Measurements from ENCODE around the gene CBR1. TPM values are rescaled to one million over a fixed set of nuclear protein-coding genes. Genes with fewer than 3 reads are reported as not detected.

The CBR1 gene
- total and polyA plus RNA-seq, 2 experiments from 2014 or later: 151 to 179 TPM

DNA sequence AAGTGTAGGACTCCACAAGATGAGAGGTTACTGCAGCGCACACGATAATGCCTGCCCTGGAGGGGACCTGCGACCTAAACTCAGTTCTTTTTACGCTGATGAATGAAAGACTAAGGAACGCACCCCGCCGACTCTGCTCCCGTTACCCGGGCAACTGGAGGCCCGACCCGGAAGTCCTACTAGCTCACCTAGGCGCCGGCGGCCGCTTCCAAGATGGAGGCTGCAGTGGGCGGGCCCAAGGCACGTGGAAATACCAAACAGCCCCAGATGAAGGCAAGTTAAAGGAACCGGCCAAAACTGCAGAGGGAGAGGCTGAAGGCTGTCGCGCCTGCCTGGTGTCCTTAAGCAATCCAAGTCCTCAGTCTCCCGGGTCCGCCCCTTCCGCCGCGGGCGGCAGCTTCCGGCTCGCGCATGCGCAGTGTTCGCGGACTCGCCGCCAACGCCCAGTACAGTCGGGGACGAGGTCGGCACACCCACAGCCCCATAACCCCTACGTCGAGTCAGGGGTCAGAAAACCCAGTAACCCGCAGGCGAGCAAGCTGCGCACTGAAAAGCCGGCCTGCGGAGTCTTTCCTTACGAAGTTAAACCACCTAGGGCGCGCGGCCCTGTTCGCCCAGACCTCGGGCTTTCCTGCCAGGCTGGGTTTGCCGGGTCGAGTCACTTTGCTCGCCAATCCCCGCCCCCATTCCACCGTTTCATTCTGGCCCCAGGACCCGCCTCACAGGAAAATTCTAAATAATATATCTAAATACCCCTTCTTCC is 9.5 kb upstream of the CBR1 start, which contains the start of gene SETD4:
Gene SETD4 (minus strand): TSS at position 368 of the 763 bp plus-strand sequence. CDS start 1,638 bp downstream, outside the sequence.
- WGBS, 2 experiments (ENCODE audit: low coverage in 1 of 2, low lambda C conversion rate in 2 of 2, missing lambda C conversion rate in 2 of 2): 0 to 1% methylated on average over 54 to 56 of the region's 57 CpGs
- no peaks in the 10 kb centered on the region for H4K20me1 ChIP-seq (ENCODE audit: insufficient read depth)
- peak; percentile 96 for DNase-seq
- H3K4me2 ChIP-seq (ENCODE audit: unreplicated experiment): peak within 1 kb of the TSS; percentile 85
- peak within 1 kb of the TSS; percentile 84 for H3K4me3 ChIP-seq
- no peaks in the 10 kb centered on the region for H3F3A ChIP-seq (ENCODE audit: insufficient read depth)
- H3K9me3 ChIP-seq (ENCODE audit: low read depth): no peaks in the 10 kb centered on the region
- no peaks in the 10 kb centered on the region for H3K4me1 ChIP-seq (ENCODE audit: insufficient read depth)
- peaks cover 27% of the 10 kb centered on the region for H3K79me2 ChIP-seq (ENCODE audit: insufficient read depth)
- TF ChIP-seq EZH2phosphoT487 (IDR thresholded peaks at IDR 0.05; ENCODE audit: insufficient read depth, low read depth): no peak
- TF ChIP-seq EZH2 (IDR thresholded peaks at IDR 0.05; ENCODE audit: insufficient read depth, poor library complexity, severe bottlenecking): no peak
- in situ Hi-C loops (cut with MboI): no loop called here
- peak within 1 kb of the TSS; percentile 86 for H3K9ac ChIP-seq
- peak within 1 kb of the TSS; percentile 90 for H2AFZ ChIP-seq
- H3K9me2 ChIP-seq (ENCODE audit: insufficient read depth): no peaks in the 10 kb centered on the region
- H3K27me3 ChIP-seq (replicated peaks; ENCODE audit: insufficient read depth): no peaks in the 10 kb centered on the region
- peaks cover 21% of the 10 kb centered on the region; the same call in 1 of the 2 replicates for H3K36me3 ChIP-seq (ENCODE audit: low read depth)
- H3K27ac ChIP-seq: peak within 1 kb of the TSS; percentile 81

DNA sequence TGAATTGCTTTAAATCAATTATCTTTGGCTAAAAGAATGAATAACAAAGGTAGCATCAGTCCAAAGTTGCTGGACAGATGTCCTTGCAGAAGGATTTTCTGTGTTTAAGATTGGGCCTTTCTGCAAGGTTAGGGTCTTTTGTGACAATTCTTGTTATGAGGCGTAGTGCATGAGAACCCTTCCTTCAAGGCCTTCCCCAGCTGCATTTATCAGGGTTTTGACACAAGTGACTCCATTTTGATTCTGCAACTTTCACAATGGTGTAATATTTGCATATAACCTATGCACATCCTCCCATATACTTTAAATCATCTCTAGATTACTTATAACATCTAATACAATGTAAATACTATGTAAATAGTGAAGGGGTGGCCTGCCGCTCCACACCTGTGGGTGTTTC is 8.4 kb upstream of the CBR1 start:
- Histone ChIP-seq H3K4me2 (ENCODE audit: unreplicated experiment) (no peak overlapping the region), H3F3A (ENCODE audit: insufficient read depth) (no peaks in the 10 kb centered on the region), H3K4me3 (no peak overlapping the region), H3K9ac (no peak overlapping the region), H4K20me1 (ENCODE audit: insufficient read depth) (no peaks in the 10 kb centered on the region), H3K79me2 (ENCODE audit: insufficient read depth) (peaks cover 27% of the 10 kb centered on the region), H3K4me1 (ENCODE audit: insufficient read depth) (no peaks in the 10 kb centered on the region), H2AFZ (peak overlapping the region; percentile 90), H3K27me3 (replicated peaks; ENCODE audit: insufficient read depth) (no peaks in the 10 kb centered on the region), H3K36me3 (ENCODE audit: low read depth) (peaks cover 12% of the 10 kb centered on the region; the same call in 1 of the 2 replicates), H3K27ac (no peak overlapping the region), H3K9me3 (ENCODE audit: low read depth) (no peaks in the 10 kb centered on the region), H3K9me2 (ENCODE audit: insufficient read depth) (no peaks in the 10 kb centered on the region)
- in situ Hi-C loops (cut with MboI): no loop called here
- WGBS, 2 experiments (ENCODE audit: low coverage in 1 of 2, low lambda C conversion rate in 2 of 2, missing lambda C conversion rate in 2 of 2): 91 to 96% methylated on average over 2 of the region's 2 CpGs
- TF ChIP-seq EZH2 (IDR thresholded peaks at IDR 0.05; ENCODE audit: insufficient read depth, poor library complexity, severe bottlenecking) (no peak), EZH2phosphoT487 (IDR thresholded peaks at IDR 0.05; ENCODE audit: insufficient read depth, low read depth) (no peak)
- no peak for DNase-seq

DNA sequence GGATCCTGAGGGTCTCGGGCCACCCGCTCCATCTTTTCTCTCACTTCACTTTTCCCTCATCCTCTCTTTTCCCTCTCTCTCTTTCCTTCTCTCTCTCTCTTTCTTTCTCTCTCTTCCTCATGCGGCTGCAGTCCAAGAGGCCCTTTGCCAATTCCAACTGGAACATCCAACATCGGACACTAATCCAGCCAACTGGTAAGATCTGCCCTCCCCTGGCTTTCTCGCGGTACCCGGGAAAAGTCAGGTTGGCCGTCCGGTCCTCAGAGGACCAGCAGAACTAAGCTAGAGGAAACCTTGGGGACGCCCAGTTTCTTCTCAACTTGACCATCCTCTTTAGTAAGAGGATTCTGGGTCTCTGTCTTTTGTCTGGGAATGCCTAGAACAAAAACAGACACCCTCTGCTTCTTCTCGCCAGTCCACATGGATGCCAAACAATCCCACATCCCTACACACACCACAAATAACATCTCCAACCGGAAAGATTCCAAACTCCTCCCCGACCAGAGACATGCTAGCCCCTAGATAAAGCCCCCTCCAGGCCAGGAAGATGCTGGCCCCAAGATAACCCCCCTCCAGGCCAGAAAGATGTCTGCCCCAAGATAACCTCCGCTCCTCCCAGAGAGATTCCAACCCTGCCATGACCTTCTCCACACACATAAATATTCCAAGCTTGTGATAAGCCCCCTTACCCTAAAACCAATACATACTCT is 6.3 kb upstream of the CBR1 start:
- H3K79me2 ChIP-seq (ENCODE audit: insufficient read depth): peaks cover 10% of the 10 kb centered on the region
- no peak for DNase-seq
- H3K9me2 ChIP-seq (ENCODE audit: insufficient read depth): no peaks in the 10 kb centered on the region
- no peak overlapping the region for H2AFZ ChIP-seq
- H3K36me3 ChIP-seq (ENCODE audit: low read depth): no peaks in the 10 kb centered on the region
- H3F3A ChIP-seq (ENCODE audit: insufficient read depth): no peaks in the 10 kb centered on the region
- WGBS, 2 experiments (ENCODE audit: low coverage in 1 of 2, low lambda C conversion rate in 2 of 2, missing lambda C conversion rate in 2 of 2): 79 to 81% methylated on average over 14 of the region's 14 CpGs
- TF ChIP-seq EZH2phosphoT487 (IDR thresholded peaks at IDR 0.05; ENCODE audit: insufficient read depth, low read depth) (no peak), EZH2 (IDR thresholded peaks at IDR 0.05; ENCODE audit: insufficient read depth, poor library complexity, severe bottlenecking) (no peak)
- H3K4me2 ChIP-seq (ENCODE audit: unreplicated experiment): no peak overlapping the region
- no peaks in the 10 kb centered on the region for H4K20me1 ChIP-seq (ENCODE audit: insufficient read depth)
- no peak overlapping the region for H3K27ac ChIP-seq
- H3K27me3 ChIP-seq (replicated peaks; ENCODE audit: insufficient read depth): no peaks in the 10 kb centered on the region
- in situ Hi-C loops (cut with MboI): no loop called here
- H3K4me1 ChIP-seq (ENCODE audit: insufficient read depth): no peaks in the 10 kb centered on the region
- H3K4me3 ChIP-seq: no peak overlapping the region
- H3K9me3 ChIP-seq (ENCODE audit: low read depth): no peaks in the 10 kb centered on the region
- no peak overlapping the region for H3K9ac ChIP-seq

DNA sequence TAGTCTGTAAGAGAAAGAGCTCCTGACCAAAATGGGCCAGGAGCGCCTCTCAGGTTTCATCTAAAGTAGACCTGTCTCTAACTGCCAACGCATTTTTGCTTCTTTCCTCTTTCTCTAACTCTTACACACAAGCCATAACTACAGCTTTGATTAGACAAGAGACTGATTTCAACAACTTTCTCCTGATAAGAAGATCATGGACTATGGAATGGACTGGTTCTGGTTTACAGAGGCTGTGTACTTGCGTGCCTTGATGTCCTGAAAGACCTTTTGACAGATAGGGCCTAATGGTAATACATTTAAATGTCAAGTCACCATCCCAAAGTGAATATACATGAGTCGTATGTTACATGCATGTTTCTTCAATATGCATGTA is 5.8 kb upstream of the CBR1 start:
- in situ Hi-C loops (cut with MboI): no loop called here
- peaks cover 6% of the 10 kb centered on the region for H3K79me2 ChIP-seq (ENCODE audit: insufficient read depth)
- WGBS, 2 experiments (ENCODE audit: low coverage in 1 of 2, low lambda C conversion rate in 2 of 2, missing lambda C conversion rate in 2 of 2): 74 to 76% methylated on average over 4 of the region's 4 CpGs
- no peaks in the 10 kb centered on the region for H3F3A ChIP-seq (ENCODE audit: insufficient read depth)
- no peaks in the 10 kb centered on the region for H3K27me3 ChIP-seq (replicated peaks; ENCODE audit: insufficient read depth)
- no peaks in the 10 kb centered on the region for H4K20me1 ChIP-seq (ENCODE audit: insufficient read depth)
- no peaks in the 10 kb centered on the region for H3K4me1 ChIP-seq (ENCODE audit: insufficient read depth)
- TF ChIP-seq EZH2 (IDR thresholded peaks at IDR 0.05; ENCODE audit: insufficient read depth, poor library complexity, severe bottlenecking): no peak
- TF ChIP-seq EZH2phosphoT487 (IDR thresholded peaks at IDR 0.05; ENCODE audit: insufficient read depth, low read depth): no peak
- H3K9me3 ChIP-seq (ENCODE audit: low read depth): no peaks in the 10 kb centered on the region
- no peak overlapping the region for H3K9ac ChIP-seq
- no peak for DNase-seq
- H3K9me2 ChIP-seq (ENCODE audit: insufficient read depth): no peaks in the 10 kb centered on the region
- H3K4me2 ChIP-seq (ENCODE audit: unreplicated experiment): no peak overlapping the region
- H3K27ac ChIP-seq: no peak overlapping the region
- H3K36me3 ChIP-seq (ENCODE audit: low read depth): no peaks in the 10 kb centered on the region
- no peak overlapping the region for H2AFZ ChIP-seq
- no peak overlapping the region for H3K4me3 ChIP-seq
